GM12878 (cell line): ENCODE data around the gene ZC3H7B.

ENCODE experiments used
- CTCF ChIP-seq, 3 experiments: IDR thresholded peaks in 2 of 3; conservative IDR thresholded peaks in 1 of 3; 2 replicates each; pipeline ENCODE4 v1.5.1; 2011; ENCODE audit warnings: low read depth in 3 of 3, low read length in 3 of 3, mild to moderate bottlenecking in 3 of 3, control low read depth in 2 of 3, moderate library complexity in 2 of 3, inconsistent platforms in 1 of 3, mixed read lengths in 1 of 3; ENCODE audit not compliant: control insufficient read depth in 2 of 3, insufficient read depth in 1 of 3; ENCODE audit errors: extremely low read depth in 1 of 3
- FOS ChIP-seq: IDR thresholded peaks from 3 replicates; pipeline ENCODE4 v1.6.1; 2011; ENCODE audit warnings: borderline replicate concordance; ENCODE audit not compliant: insufficient read length; ENCODE audit errors: extremely low read depth
- GABPA ChIP-seq: IDR thresholded peaks from 2 replicates; pipeline ENCODE4 v1.6.1; 2014; ENCODE audit warnings: antibody characterized with exemption, low read depth, mild to moderate bottlenecking, inconsistent platforms
- PML ChIP-seq: IDR thresholded peaks from 2 replicates; pipeline ENCODE4 v1.6.1; 2012; ENCODE audit warnings: low read length, inconsistent platforms
- RELA ChIP-seq: fragments of 450-650 bp; IDR thresholded peaks from 2 replicates; pipeline ENCODE4 v1.8.0; 2014; ENCODE audit warnings: borderline replicate concordance; ENCODE audit not compliant: partially characterized antibody
- TAF1 ChIP-seq: IDR thresholded peaks from 2 replicates; pipeline ENCODE4 v1.6.1; 2011; ENCODE audit warnings: mild to moderate bottlenecking, low read depth, low read length, borderline replicate concordance
- ZNF274 ChIP-seq: IDR thresholded peaks from one replicate; pipeline ENCODE4 v1.8.0; 2011; ENCODE audit not compliant: insufficient read length, insufficient read depth

DNA sequence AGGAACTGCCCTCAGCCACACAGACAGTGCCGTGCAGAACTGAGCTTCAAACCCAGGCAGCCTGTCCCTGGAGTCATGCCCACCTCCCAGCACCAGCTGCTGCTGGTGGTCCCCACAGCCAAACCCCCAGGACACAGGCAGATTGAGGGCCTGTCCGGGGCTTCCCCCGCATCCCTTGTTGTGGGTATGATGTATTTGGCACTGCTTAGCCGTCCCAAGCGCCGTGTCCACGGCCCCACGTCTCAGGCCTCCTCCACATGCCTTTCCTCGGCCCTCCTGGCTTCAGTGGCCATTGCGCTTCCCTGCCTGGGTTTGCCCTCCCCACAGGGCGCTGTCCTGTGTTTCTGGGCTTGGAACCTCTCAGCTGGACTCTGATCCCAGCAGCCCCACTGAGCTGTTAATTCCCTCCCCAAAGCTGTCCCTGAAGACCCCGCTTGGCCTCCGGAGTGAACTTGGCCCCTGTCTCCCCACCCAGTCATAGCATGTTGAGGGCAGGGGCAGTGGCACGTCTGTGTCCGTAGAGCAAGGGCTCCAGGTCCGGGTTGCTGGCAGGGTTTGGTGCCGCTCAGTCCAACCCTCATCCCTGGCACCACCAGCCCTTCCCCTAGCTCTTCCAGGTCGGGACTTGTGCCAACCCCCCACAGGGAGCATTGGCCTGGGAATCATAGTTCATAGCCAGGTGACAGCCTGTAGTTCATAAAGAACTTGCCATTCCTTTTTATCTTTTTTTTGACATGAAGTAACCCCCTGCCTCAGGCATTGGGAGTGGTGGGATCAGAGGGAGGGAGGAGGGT, 45.9 kb downstream of the ZC3H7B start:
- TF ChIP-seq CTCF (IDR thresholded peaks at IDR 0.05 in 2 of 3, conservative IDR thresholded peaks at IDR 0.05 in 1 of 3; ENCODE audit: control insufficient read depth in 2 of 3, extremely low read depth in 1 of 3, insufficient read depth in 1 of 3, low read depth in 3 of 3, low read length in 3 of 3) (no peak), RELA (no peak), TAF1 (no peak), FOS (no peak), GABPA (no peak), ZNF274 (no peak), PML (no peak)
